GM12878 (cell line): ENCODE data around the gene CDCA8. TPM values are rescaled to one million over a fixed set of nuclear protein-coding genes. Genes with fewer than 3 reads are reported as not detected.

ENCODE experiments used
- FOXK2 ChIP-seq: fragments of 450-650 bp; IDR thresholded peaks from 2 replicates; pipeline ENCODE4 v1.6.1; 2017; ENCODE audit warnings: mild to moderate bottlenecking, moderate library complexity
- JUND ChIP-seq: IDR thresholded peaks from 2 replicates; pipeline ENCODE4 v1.6.1; 2012; ENCODE audit warnings: low read depth, mild to moderate bottlenecking, low read length, improper control_type of control experiment, moderate library complexity
- KAT2A ChIP-seq: conservative IDR thresholded peaks from 2 replicates; pipeline ENCODE4 v1.6.1; 2011; ENCODE audit warnings: low read depth, low read length; ENCODE audit not compliant: control insufficient read depth
- MXI1 ChIP-seq: fragments of 150-350 bp; IDR thresholded peaks from 2 replicates; pipeline ENCODE4 v1.6.1; 2011; ENCODE audit warnings: low read depth, mild to moderate bottlenecking, inconsistent platforms, low read length, improper control_type of control experiment
- NR2F1 ChIP-seq: fragments of 450-650 bp; conservative IDR thresholded peaks from 2 replicates; pipeline ENCODE4 v1.6.1; 2017; ENCODE audit warnings: mild to moderate bottlenecking
- PBX3 ChIP-seq: IDR thresholded peaks from 2 replicates; pipeline ENCODE4 v1.6.1; 2011; ENCODE audit warnings: mild to moderate bottlenecking, low read depth, low read length, moderate library complexity; ENCODE audit not compliant: insufficient replicate concordance
- RELA ChIP-seq: fragments of 450-650 bp; IDR thresholded peaks from 2 replicates; pipeline ENCODE4 v1.8.0; 2014; ENCODE audit warnings: borderline replicate concordance; ENCODE audit not compliant: partially characterized antibody
- SIN3A ChIP-seq: IDR thresholded peaks from 2 replicates; pipeline ENCODE4 v1.6.1; 2012; ENCODE audit warnings: low read depth, low read length, improper control_type of control experiment
- ZBTB40 ChIP-seq: fragments of 450-650 bp; IDR thresholded peaks from 2 replicates; pipeline ENCODE4 v1.6.1; 2016; ENCODE audit warnings: mild to moderate bottlenecking, moderate library complexity, borderline replicate concordance
- polyA plus RNA-seq, 11 experiments: library from polyadenylated mRNA; depleted of rRNA in 4 of 11; unstranded in 6 of 11; stranded (reverse) in 5 of 11; fragments of >200 nt; fragmentation: Nextera tagmentation in 4 of 11; fragmentation: Illumina TruSeq in 1 of 11; extraction: Ambion mirVana in 4 of 11; extraction: Trizol in 1 of 11; gene quantifications; 1 replicate in 1 of 11; 2 replicates in 10 of 11; pipeline versions ENCODE4 v1.2.1 to v1.2.3, GENCODE V29; 2011 to 2016; ENCODE audit warnings: inconsistent platforms in 2 of 11, missing spikeins in 2 of 11, low read depth in 1 of 11
- total RNA-seq, 4 experiments: library from RNA; depleted of rRNA in 3 of 4; stranded (reverse); fragments of >200 nt in 3 of 4; fragmentation: Illumina TruSeq in 1 of 4; extraction: Trizol in 1 of 4; gene quantifications; 2 replicates each; pipeline versions ENCODE4 v1.2.1 to v1.2.3, GENCODE V29; 2013 to 2021

Gene CDCA8
- total and polyA plus RNA-seq, 10 of the 15 experiments (the other 5 are each of a cell fraction or from before 2014, with no cell fraction given): 21.3 to 98.1 (median 61.4) TPM

DNA sequence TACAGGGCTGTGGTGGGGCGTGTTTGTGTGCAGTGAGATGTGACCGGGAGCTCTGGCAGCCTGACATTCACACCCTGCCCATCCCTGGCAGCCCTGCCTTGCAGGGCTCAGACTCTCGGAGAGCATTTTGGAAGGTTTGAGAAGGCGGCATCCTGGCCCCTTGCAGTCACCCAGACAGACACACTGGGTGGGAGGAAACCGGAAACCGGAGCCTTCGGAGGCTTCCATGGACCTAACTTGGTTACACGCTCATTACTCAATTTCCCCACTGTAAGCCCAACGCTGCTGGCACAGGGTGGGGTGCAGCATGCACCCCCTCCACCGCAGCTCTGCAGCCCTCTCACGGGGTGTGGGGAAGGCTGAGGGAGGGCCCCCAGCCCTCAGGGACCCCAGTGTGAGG, 35.4 kb upstream of the CDCA8 start (continued):
- no peak for TF ChIP-seq ZBTB40
- no peak for TF ChIP-seq KAT2A
- TF ChIP-seq MXI1: no peak
- TF ChIP-seq PBX3: no peak
- no peak for TF ChIP-seq RELA
- TF ChIP-seq FOXK2: no peak
- TF ChIP-seq JUND: no peak
- no peak for TF ChIP-seq SIN3A
- no peak for TF ChIP-seq NR2F1
